GM19452 (cell line): ENCODE measurements around the gene USP22.

Experiments used
- ATAC-seq: cut with Tn5 transposase; IDR thresholded peaks from one replicate; pipeline ENCODE4 v1.9.1; 2021; ENCODE audit not compliant: unreplicated experiment

Gene USP22

GRCh38 chr17:20960871-20961270 lies 81.9 kb downstream of the USP22 start:
- no peak for ATAC-seq

GRCh38 chr17:20955427-20956323 lies 87.1 kb downstream of the USP22 start:
- ATAC-seq: no peak

- no peak for ATAC-seq
Measured at GRCh38 chr17:20954794-20955193, 88.0 kb downstream of the USP22 start.

- ATAC-seq: no peak
Measured at GRCh38 chr17:20952183-20952582, 90.6 kb downstream of the USP22 start.
